NB4 (cell line): ENCODE data around the gene FAM83E.

ENCODE experiments used
- CTCF ChIP-seq: IDR thresholded peaks from one replicate; pipeline ENCODE4 v1.5.1; 2012; ENCODE audit warnings: low read depth, low read length
- POLR2A ChIP-seq: IDR thresholded peaks from 2 replicates; pipeline ENCODE4 v1.6.1; 2011; ENCODE audit warnings: mild to moderate bottlenecking; ENCODE audit not compliant: insufficient read length; ENCODE audit errors: extremely low read depth

- TF ChIP-seq POLR2A = no peak
- no peak for TF ChIP-seq CTCF
Observed at GRCh38 chr19:48595833-48596232, 19.0 kb downstream of the FAM83E start.
